Activated CD4-positive, CD25-positive, alpha-beta regulatory T cell (primary cell): ENCODE results near the gene MED13.
"Not testable (repeated sequence)": the region's sequence is repeated elsewhere in the genome, so short reads cannot be mapped to it uniquely, and the experiment has no call there.

Experiments
- DNase-seq, 4 experiments: peaks; one replicate each; lab custom pipeline; 2025; lab: John Stamatoyannopoulos, UW

The MED13 gene

DNA sequence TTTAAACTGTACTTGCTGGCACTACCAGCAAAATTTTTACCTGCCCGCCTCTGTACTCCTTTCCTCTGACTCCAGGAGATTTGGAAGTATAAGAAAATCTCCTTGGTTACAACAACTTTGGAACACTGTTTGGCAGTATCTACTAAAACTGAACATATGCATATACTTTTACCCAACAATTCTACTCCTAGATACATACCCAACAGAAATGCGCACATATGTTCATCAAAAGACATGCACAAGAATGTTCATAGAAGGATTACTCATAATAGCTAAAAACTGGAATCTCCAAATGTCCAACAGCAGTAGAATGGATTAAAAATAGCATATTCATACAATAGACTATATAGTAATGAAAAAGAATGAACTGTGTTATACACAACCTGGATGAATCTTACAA is 21.7 kb upstream of the MED13 start:
- DNase-seq = no peak

DNA sequence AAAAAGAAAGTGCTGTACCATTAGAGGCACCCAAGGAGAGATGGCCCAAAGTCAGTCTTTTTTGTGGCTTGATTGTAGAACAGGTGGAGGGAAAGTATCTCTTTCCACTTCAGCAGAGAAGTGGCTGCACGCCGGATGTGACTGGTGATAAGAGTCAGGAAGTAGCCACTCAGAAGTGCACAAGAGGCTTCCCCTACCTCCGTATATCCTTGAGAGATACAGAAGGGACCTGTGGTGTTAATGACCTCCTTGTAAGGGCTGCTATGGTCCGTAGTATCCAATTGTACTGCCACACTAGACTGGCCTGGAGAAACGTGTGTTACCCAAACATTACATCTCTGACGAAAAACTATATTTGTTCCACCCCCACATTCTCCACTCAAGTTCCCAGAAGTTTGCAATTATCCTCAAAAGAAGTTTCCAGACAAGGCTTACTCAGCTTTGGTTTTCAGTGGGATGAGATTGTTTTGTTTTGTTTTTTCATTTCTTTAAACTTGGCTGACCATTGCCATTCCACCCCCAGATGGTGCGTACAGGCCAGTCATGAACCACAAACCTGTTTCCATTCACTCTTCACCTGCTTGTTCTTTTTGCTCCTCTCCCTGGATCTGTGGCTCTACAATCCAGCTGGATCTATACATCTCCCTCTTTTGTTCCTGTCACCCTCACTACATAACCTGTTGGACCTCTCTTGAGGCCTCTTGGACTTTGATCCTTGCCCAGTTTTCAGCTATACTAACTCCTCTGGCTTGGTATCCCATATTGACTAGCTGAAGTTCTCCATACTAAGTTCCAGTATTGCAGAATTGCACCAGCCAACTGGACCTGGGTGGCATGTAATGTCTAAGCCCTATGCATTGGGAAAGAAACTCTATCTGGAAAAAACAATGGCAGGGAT is 20.7 kb upstream of the MED13 start:
- no peak for DNase-seq

DNA sequence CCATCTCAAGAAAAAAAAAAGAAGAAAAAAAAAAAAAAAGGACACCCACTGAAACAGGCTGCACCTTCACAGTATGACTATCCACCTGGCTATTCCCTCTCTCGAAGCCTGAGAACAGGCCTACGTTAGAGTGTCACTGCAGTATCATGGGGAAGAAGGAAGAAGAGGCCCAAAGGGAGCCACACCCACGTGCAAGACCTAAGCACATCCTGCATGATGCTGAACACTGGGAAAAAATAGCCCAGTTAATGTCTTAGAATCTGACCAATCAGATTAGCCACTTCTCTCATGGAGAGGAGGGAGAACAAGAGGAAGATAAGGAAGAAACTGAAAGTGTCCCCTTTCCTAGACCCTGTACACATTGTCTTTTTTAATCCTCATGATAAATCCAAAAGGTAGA is 19.5 kb upstream of the MED13 start:
- DNase-seq = no peak

DNA sequence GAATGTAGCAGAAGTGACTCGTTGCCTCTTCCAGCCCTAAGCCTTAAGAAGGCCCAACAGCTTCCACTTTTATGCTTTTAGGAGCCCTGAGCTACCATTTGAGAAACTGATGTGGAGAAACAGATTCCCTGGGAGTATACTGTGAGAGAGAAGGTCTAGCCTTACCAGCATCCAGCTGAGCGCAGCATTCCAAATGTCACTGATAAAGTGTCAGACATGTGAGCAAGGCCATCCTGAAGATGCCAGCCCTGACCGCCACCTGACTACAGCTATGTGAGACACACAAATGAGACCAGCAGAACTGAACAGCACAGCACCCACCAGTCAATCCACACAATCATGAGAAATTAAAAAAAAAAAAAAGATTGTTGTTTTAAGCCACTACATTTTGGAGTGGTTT is 18.6 kb upstream of the MED13 start:
- no peak for DNase-seq

DNA sequence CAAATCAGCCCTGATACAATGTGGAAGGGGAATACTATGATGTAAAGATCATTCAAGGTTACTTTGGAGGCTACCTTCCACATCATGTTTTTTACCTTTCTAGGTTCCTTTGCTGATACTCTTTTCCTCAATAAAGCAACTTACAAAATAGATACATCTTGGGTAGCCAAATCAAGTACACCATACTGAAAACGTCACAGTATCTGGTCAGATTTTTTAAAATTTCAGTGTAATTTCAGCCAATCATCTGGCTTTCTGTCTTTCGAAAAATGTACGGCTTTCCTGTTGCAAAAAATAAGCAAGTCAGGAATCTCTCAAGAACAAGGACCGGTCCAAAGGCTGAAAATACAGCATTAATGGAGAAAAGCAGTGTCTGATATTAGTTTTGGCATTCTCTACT is 15.6 kb upstream of the MED13 start:
- no peak for DNase-seq

DNA sequence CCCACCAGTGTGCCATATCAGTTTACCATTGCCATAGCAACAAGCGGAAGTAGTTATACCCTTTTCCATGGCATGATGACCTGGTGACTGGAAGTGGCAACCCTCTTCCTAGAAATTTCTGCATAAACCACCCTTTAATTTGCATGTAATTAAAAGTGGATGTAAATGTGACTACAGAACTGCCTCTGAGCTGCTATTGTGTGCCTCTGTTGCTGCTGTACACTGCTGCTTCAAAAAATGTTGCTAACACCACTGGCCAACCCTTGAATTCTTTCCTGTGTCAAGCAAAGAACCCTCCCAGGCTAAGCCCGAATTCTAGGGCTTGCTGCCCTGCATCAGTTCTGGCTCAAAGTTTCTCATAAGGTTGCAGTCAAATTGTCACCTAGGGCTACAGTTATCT is 12.9 kb upstream of the MED13 start:
- DNase-seq = no peak

DNA sequence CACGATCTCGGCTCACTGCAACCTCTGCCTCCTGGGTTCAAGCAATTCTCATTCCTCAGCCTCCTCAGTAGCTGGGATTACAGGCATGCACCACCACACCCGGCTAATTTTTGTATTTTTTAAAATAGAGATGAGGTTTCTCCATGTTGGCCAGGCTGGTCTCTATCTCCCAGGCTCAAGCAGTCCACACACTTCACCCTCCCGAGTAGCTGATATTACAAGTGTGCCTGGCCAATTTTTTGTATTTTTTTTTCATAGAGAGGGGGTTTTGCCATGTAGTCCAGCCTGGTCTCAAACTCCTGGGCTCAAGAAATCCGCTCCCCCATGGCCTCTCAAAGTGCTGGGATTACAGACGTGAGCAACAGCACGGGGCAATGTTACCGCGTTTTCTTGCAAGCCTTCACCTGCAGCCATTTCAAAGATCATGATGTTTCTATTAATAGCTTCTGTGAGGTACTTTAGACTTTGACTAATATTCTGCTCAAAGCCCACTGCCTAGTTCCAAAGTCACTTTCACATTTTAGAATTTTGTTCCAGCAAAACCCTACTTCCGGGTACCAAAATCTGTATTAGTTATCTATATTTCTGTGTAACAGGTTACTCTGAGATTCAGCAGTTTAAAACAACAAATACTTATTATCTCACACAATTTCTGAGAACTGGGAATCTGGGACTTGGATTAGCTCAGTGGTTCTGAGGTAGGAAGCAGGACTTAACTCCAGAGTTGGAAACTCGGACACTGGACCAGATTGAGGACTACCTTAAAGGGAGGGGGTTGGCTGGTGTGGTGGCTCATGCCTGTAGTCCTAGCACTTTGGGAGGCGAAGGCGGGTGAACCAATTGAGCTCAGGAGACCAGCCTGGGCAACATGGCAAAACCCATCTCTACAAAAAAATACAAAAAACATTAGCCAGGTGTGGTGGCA is 12.0 kb upstream of the MED13 start:
- DNase-seq = no peak

DNA sequence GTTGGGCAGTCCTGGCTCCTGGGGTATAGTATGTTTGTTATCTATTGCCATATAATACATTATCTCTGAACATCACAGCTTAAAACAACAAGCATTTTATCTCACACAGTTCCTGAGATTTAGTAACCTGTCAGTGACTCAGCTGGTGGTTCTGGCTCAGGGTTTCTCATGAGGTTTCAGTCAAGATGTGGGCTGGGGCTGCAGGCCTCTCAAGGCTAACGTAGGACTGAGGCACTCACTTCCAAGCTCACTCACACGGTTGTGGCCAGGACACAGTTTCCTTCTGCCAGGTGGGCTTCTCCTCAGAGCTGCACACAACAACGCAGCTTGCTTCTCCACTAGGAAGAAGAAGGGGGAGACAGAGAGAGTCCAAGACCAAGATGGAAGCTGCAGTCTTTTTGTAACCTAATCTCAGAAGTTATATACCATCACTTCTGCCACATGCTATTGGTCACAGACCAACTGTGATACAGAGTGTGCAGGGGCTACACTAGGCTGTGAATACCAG is 10.3 kb upstream of the MED13 start:
- no peak for DNase-seq

DNA sequence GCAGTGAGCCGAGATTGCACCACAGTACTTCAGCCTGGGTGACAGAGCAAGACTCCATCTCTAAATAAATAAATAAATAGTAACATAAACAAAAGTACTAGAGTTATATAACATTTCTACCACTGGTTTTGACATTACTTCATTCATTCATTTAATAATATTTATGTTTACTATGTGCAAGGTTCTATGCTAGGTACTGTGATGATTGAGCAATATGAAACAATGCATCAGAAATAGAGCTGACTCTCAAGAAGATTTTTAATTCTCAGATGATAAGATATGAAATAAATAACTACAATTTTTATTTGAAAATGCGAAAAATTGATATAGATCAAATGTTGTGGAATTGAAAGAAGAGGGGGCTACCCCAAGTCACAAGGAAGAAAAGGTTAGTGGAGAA is 8.9 kb upstream of the MED13 start:
- DNase-seq = no peak

DNA sequence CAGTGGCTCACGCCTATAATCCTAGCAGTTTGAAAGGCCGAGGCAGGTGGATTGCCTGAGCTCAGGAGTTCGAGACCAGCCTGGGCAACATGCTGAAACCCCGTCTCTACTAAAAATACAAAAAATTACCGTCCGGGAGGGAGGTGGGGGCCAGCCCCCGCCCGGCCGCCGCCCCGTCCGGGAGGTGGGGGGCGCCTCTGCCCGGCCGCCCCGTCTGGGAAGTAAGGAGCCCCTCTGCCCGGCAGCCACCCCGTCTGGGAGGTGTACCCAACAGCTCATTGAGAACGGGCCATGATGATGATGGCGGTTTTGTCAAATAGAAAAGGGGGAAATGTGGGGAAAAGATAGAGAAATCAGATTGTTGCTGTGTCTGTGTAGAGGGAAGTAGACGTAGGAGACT is 7.8 kb upstream of the MED13 start:
- not testable (repeated sequence) for DNase-seq

DNA sequence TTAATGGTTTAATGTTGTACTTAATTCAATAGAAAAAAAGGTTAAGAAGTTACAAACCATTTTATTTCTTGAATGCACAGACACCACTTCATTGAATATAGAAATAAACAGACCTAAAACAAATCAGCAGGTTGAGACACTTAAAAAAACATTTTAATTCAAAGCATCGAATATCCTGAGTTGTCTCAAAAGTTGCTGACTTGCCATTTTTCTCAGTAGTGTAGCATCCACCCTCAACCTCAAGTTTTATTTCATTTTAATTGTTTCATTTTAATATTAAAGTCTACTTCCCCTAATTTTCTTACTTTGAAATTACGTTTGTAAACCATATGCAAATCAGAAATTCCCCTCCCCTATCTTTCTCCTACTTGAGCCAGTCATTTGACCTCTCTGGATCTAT is 5.8 kb upstream of the MED13 start:
- DNase-seq = no peak

DNA sequence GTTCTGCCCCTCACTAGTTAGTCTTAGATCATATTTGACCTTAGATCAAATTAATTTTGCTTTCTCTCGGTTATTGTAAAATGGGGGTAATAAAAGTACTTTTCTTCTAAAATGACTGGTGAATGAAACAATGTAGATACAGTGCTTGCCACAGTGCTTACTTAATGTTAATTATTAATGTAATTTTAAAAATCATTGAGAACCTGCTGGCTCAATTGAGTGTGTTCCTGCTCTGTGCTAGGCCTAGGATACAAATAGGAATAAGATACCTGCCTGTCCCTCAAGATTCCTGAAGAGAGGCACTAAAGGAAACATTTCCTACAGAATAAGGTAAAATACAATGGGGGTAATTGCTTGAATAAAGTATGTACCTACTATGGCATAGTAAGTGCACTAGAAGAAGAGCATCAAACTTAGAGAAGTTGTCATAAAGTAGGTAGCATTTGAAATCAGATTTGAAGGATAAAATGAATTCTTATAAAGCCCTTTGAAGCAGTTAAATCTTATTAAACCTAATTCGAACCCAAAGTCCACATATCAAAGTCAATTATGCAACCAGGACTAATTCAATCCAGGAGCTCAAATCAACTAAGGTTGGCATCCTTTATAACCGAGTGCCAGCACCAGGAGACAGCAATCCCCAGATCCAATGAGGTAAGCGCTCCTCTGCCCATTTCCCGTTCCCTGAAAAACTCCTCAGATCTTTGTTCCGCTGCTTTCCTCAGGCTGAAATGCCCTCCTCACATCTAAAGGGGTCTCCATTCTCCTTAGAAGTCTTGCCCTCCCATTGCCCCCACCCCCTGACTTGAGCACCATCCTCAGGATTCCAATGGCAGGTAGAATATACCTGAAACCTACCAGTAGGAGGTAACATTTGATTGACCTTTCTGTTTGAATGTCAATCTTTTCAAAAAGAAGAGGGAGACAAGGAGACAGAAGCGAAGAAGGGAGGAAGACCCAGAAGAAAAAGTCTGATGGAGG is 2.4 kb upstream of the MED13 start:
- no peak for DNase-seq

DNA sequence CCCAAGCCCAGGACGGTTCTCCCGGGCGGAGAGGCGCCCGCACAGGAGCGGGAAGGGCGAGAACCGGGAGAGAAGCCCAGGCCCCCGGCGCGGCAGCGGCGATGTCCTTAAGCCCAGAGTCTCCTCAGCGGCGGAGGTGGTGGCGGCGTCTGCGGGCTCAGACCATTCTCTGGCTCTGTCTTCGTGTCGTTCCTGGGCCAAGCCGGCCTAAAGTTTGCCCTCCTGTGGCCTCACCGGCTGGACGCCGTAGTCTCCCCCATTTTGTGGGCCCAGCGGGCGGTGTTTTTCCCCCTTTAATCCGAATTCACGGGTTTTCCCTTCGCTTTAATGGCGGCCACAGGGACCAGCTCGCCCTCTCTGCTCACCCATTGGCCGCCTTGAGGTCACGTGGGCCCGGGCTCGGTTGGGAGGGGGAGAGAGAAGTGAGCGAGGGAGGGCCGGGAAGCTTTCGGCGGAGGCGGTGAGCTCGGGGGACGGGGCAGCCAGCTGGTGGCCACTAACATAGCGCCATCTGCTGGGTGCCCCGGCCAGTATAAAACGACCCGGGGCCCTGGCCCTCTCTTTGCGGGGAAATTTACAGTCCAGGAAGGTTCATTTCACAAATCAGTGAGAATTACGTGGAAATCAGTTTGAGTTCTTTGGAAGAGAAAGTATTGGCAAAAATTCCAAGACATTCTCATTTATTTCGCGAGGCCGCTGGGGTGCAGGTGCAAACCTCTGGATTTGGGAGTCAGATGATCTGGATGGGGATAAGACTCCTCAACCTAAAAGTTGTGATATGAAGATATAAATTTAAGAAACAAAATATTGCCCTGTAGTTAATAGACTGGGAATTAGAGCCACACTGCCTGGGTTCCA is 762 bp upstream of the MED13 start:
- peak; percentile 91 to 97 (median 94) for DNase-seq

DNA sequence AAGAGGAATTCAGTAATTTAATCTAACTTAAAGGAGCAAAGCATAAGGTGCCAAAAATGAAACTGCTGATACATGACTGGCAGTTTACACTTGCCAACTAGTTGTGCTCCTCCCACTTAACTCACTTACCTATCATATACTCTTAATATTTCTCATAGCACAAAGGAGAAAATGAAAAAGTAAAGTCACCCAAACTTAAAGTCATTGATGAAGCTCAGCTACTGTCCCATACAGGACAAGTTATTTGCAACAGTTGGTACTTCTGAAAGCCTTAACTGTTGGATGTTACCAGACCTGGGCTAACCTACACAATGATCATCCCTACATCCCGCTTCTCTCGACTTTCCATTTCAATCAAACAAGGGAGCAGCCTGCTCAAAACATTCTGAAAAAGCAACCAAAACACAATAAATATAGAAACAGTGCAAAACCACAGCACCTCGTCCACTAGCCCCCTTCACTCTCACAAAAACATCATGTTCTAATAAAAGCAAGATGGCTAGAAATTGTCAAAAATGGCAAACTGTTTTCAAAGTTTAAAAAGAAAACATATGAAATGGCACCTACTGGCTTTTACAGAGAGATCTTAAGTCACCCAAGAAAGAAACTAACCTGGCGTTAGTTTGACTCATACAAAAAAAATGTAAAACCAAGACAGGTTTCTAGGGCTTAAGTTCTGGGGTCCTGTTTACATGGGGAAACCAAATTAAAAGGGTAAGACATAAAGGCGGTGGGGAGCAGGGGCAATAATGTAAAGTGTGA is 868 bp downstream of the MED13 start:
- no peak for DNase-seq

DNA sequence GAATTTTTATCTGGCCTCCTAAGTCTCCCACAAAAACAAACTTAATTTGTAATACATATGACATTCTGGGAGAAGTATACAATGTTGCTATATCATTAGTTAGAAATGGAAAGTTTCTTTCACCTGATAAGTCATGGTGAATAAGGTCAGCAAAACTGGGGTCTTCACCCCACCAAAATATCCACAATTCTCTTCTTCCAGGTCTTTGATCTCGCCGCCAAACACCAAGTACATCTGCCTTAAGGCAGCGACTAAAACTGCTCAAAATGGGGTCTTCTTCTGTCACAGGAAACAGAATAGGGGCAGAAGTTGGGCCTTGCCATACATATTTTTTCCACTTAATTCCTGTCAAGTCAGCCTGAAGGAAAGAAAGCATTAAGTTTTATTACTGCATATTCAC is 2.1 kb downstream of the MED13 start:
- DNase-seq = no peak

DNA sequence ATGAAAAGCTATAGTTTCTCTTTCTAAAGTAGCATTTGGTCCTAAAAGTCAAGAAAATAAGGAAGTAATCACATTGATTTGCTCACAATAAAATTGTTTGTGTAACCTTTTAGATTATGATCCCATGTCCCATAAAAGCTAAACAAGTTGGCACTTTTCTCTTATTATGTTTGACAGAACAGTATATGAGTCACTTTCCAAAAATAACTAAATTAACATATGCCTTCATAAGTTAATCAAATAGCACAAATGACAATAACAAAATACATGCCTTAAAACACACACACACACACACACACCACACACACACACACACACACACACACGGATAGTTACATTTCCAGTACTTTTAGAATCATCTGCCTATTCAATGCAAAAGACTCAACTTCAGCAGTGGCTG is 2.8 kb downstream of the MED13 start:
- DNase-seq = no peak

DNA sequence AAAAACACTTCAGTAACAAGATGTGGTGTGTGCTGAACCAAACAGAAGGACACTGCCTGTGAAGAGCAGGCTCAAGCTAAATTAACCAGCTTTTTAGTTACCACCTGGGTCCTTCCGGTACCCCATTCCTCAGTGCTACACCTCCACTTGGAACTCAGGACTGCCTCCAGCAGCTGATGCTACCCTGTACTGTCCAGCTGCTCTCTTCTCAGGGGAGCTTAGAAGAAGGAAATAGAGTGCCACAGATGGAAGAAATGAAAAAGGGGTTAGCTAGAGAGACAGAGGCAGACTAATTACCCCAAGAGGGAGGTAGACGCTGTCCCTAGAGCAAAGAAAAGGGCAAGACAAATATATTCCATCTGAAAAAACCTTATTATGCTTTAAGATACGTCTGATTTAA is 5.7 kb downstream of the MED13 start:
- DNase-seq = no peak

DNA sequence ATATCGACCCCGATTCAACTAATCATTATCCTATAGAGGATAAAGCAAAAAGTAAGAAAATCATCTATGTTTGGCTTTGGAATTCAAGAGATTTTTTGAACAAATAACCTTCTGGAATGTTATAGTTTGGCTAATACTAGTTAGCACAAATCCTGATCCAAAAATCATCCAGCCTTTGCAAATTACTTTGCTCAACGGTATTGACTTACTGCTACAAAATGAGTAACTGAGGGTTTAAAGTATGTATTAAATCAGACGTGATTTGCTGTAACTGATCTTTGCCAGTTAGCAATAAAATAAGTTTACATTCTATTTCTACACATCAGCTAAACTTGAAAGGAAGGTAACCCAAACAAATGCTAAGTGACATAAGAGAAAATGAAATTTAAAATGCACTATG is 6.5 kb downstream of the MED13 start:
- no peak for DNase-seq

DNA sequence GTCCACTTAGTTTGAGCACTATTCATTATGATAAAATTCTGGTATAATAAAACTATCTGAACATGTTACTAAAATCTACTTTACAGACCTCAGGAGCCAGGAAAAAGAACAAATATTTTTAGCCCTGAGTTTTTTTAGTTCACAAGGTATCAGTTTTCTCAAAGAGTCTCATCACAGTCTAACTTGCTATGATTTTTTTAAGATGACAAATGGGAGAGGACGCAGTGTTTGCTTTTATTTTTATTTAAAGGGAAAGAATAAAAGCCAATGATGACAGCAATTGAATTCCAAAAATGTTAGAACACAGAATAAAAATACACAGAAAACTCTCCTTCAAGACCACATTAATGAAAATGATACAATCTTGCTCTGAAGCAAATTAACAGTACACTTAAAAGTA is 7.4 kb downstream of the MED13 start:
- no peak for DNase-seq

DNA sequence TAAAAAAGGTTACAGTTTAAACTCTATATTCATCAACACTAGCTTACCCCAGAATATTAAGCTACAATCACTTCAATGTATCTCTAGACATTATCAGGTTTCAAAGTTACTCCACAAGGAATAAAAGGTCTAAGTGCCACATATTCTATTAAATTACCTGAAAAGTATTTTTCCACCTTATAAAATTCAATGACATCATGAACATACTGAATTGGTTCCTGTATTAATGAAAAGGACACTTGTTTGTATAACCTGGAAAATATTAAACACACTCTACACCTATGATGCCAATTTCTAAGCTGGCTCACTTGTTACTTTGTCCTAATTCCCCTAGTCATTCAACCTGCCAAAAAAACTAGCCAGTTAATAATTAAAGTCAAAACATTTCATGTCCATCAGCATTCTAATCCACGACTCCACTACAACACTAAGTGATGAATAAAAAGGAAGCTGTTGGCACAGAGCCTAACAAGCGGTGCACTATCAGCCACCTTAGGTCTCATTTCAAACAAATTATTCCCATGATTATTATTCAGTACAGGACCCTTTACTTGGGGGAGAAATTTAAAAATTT is 12.2 kb downstream of the MED13 start:
- DNase-seq = no peak
